MM.1S (cell line): ENCODE results near the gene TYW1.

Experiments used
- DNase-seq: peaks from one replicate; pipeline ENCODE4 v3.0.0-alpha.2; 2015
- H2AFZ ChIP-seq: fragments of 300-600 bp; sonication (generic); 2 replicates; pipeline ENCODE4 v1.6.0; 2016; ENCODE audit warnings: antibody characterized with exemption, low read length
- H3F3A ChIP-seq: fragments of 300-600 bp; sonication (generic); 2 replicates; pipeline ENCODE4 v1.6.1; 2016; ENCODE audit warnings: mild to moderate bottlenecking, antibody characterized with exemption, low read length, moderate library complexity, mixed read lengths; ENCODE audit not compliant: insufficient read depth
- H3K27ac ChIP-seq: fragments of 300-600 bp; sonication (generic); 2 replicates; pipeline ENCODE4 v1.5.1; 2016; ENCODE audit warnings: mild to moderate bottlenecking, low read length
- H3K27me3 ChIP-seq: fragments of 300-600 bp; sonication (generic); replicated peaks from 2 replicates; pipeline ENCODE4 v1.6.0; 2016; ENCODE audit warnings: low read length; ENCODE audit not compliant: insufficient read depth
- H3K36me3 ChIP-seq: fragments of 300-600 bp; sonication (generic); replicated peaks from 2 replicates; pipeline ENCODE4 v1.6.1; 2016; ENCODE audit warnings: mild to moderate bottlenecking, low read length, mixed read lengths; ENCODE audit not compliant: insufficient read depth
- H3K4me1 ChIP-seq: fragments of 300-600 bp; sonication (generic); 2 replicates; pipeline ENCODE4 v1.6.1; 2016; ENCODE audit warnings: low read length, mixed read lengths
- H3K4me2 ChIP-seq: fragments of 300-600 bp; sonication (generic); 2 replicates; pipeline ENCODE4 v1.6.0; 2016; ENCODE audit warnings: low read depth, low read length
- H3K4me3 ChIP-seq: fragments of 300-600 bp; sonication (generic); 2 replicates; pipeline ENCODE4 v1.5.1; 2016; ENCODE audit warnings: low read length, mixed read lengths
- H3K79me2 ChIP-seq: fragments of 300-600 bp; sonication (generic); 2 replicates; pipeline ENCODE4 v1.6.1; 2016; ENCODE audit warnings: mixed run types, low read length, mixed read lengths
- H3K9ac ChIP-seq: fragments of 300-600 bp; sonication (generic); 2 replicates; pipeline ENCODE4 v1.6.1; 2016; ENCODE audit warnings: low read length, mixed read lengths
- H3K9me2 ChIP-seq: fragments of 300-600 bp; sonication (generic); replicated peaks from 2 replicates; pipeline ENCODE4 v1.6.1; 2016; ENCODE audit warnings: mild to moderate bottlenecking, low read length, mixed read lengths; ENCODE audit not compliant: insufficient read depth
- H3K9me3 ChIP-seq: fragments of 300-600 bp; sonication (generic); replicated peaks from 2 replicates; pipeline ENCODE4 v1.6.1; 2016; ENCODE audit warnings: mild to moderate bottlenecking, low read length, mixed read lengths; ENCODE audit not compliant: insufficient read depth
- H4K20me1 ChIP-seq: fragments of 300-600 bp; sonication (generic); 2 replicates; pipeline ENCODE4 v1.6.1; 2016; ENCODE audit warnings: mild to moderate bottlenecking, low read length, moderate library complexity, mixed read lengths; ENCODE audit not compliant: insufficient read depth
- EZH2 ChIP-seq: fragments of 300-600 bp; sonication (generic); optimal IDR thresholded peaks from 2 replicates; pipeline ENCODE3; 2017; ENCODE audit warnings: low read depth, mild to moderate bottlenecking, antibody characterized with exemption, low read length, mixed read lengths
- EZH2phosphoT487 ChIP-seq: fragments of 300-600 bp; sonication (generic); IDR thresholded peaks from 2 replicates; pipeline ENCODE4 v1.6.1; 2018; ENCODE audit warnings: antibody characterized with exemption, low read length
- TF ChIP-seq, protein P1 (sequence below): fragments of 300-600 bp; sonication (generic); IDR thresholded peaks from 2 replicates; pipeline ENCODE4 v1.5.1; 2016; ENCODE audit warnings: antibody characterized with exemption, low read length, mixed read lengths

Gene TYW1

DNA sequence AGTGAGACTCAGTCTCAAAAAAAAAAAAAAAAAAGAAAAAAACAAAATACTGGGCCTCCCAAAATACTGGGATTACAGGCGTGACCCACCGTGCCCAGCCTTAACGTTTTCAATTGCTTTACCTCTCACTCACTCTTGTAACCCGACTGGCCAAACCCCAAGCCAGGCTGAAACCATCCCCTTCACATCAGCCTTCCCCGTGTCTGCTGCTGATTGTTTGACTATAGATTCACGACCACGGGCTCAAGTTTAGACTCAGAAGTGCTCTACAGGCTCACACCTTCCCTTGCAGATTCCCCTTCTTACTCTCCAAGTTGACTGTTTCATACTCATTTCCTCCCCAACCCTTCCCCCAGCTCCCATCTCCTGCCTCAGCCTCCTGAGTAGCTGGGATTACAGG lies 22.3 kb downstream of the TYW1 start:
- Histone ChIP-seq H3F3A (no peaks in the 10 kb centered on the region), H2AFZ (no peak overlapping the region), H3K79me2 (no peaks in the 10 kb centered on the region), H3K9me3 (no peaks in the 10 kb centered on the region), H3K9ac (no peak overlapping the region), H3K4me1 (no peaks in the 10 kb centered on the region), H4K20me1 (no peaks in the 10 kb centered on the region), H3K27ac (no peak overlapping the region), H3K4me2 (no peak overlapping the region), H3K27me3 (no peaks in the 10 kb centered on the region), H3K4me3 (no peak overlapping the region), H3K9me2 (no peaks in the 10 kb centered on the region), H3K36me3 (no peaks in the 10 kb centered on the region; the same call in 1 of the 2 replicates)
- TF ChIP-seq, protein P1, sequence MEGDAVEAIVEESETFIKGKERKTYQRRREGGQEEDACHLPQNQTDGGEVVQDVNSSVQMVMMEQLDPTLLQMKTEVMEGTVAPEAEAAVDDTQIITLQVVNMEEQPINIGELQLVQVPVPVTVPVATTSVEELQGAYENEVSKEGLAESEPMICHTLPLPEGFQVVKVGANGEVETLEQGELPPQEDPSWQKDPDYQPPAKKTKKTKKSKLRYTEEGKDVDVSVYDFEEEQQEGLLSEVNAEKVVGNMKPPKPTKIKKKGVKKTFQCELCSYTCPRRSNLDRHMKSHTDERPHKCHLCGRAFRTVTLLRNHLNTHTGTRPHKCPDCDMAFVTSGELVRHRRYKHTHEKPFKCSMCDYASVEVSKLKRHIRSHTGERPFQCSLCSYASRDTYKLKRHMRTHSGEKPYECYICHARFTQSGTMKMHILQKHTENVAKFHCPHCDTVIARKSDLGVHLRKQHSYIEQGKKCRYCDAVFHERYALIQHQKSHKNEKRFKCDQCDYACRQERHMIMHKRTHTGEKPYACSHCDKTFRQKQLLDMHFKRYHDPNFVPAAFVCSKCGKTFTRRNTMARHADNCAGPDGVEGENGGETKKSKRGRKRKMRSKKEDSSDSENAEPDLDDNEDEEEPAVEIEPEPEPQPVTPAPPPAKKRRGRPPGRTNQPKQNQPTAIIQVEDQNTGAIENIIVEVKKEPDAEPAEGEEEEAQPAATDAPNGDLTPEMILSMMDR, result no peak
- no peak for TF ChIP-seq EZH2
- no peak for TF ChIP-seq EZH2phosphoT487
- DNase-seq, result no peak

DNA sequence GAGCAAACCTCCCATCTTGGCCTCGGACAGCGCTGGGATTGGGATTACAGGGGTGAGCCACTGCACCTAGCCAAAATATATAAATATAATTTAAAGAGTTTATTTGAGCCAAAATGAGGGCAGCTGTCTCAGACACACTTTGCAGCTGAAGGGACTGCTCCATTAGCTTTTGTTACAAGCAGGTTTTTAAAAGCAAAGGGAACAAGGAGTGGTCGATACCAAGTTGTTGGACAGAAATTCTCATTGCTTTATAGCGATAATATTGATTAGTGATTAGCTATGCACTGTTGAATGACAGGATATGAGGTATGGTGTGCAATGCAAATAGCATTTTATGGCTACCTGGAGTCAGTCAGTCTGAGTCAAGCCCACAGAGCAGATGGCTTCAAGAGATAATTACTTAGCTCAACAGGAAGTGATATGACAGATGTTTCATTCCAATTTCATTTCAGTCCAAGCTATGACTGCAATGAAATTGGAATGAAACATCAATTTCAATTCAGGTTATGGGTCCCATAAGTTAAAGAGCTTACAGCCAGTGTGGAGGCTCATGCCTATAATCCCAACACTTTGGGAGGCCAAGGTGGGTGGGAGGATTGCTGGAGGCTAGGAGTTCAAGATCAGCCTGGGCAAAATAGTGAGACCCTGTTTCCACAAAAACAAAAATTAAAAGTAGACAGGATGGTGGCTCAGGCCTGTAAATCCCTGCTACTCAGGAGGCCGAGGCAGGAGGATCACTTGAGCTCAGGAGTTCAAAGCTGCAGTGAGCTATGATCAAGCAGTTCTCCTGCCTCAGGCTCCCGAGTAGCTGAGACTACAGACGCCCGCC lies 23.1 kb downstream of the TYW1 start:
- Histone ChIP-seq H3K4me3 (no peak overlapping the region), H3K36me3 (no peaks in the 10 kb centered on the region; the same call in 1 of the 2 replicates), H3F3A (no peaks in the 10 kb centered on the region), H3K4me2 (no peak overlapping the region), H3K79me2 (no peaks in the 10 kb centered on the region), H4K20me1 (no peaks in the 10 kb centered on the region), H3K9ac (no peak overlapping the region), H3K9me3 (no peaks in the 10 kb centered on the region), H3K27me3 (no peaks in the 10 kb centered on the region), H3K9me2 (no peaks in the 10 kb centered on the region), H3K27ac (no peak overlapping the region), H3K4me1 (no peaks in the 10 kb centered on the region), H2AFZ (no peak overlapping the region)
- TF ChIP-seq, protein P1, result no peak
- DNase-seq, result no peak

DNA sequence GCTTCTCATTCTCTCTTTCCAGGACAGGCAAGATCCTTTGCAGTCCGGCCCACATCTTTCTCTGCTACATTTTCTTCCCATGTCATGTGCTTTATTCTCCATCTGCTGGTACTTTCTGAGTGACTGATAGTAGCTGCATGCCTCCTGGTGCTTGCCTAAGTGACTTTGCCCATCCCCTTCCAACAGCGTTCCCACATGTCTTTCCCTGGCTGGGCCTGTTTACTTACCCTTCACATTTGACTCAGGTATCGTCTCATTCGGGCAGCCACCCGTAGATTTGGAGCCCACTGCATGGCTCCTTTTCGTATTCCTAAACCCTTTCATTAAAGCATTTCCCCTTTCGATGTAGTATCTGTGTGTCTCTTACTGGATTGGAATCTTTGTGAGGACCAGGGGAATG lies 24.6 kb downstream of the TYW1 start:
- H3K9ac ChIP-seq, result no peak overlapping the region
- no peaks in the 10 kb centered on the region for H4K20me1 ChIP-seq
- no peak for DNase-seq
- H2AFZ ChIP-seq, result no peak overlapping the region
- no peak overlapping the region for H3K4me2 ChIP-seq
- H3K27ac ChIP-seq, result no peak overlapping the region
- no peaks in the 10 kb centered on the region for H3K27me3 ChIP-seq
- TF ChIP-seq EZH2phosphoT487 (no peak), EZH2 (no peak)
- TF ChIP-seq, protein P1, result no peak
- H3K79me2 ChIP-seq, result no peaks in the 10 kb centered on the region
- H3K9me2 ChIP-seq, result no peaks in the 10 kb centered on the region
- no peaks in the 10 kb centered on the region; the same call in 1 of the 2 replicates for H3K36me3 ChIP-seq
- H3F3A ChIP-seq, result no peaks in the 10 kb centered on the region
- H3K4me3 ChIP-seq, result no peak overlapping the region
- no peaks in the 10 kb centered on the region for H3K9me3 ChIP-seq
- no peaks in the 10 kb centered on the region for H3K4me1 ChIP-seq
